ENCODE measurements around the gene COQ10B. TPM values are rescaled to one million over a fixed set of nuclear protein-coding genes. Genes with fewer than 3 reads are reported as not detected.
"Not testable (repeated sequence)": the region's sequence is repeated elsewhere in the genome, so short reads cannot be mapped to it uniquely, and the experiment has no call there.

The COQ10B gene
- total and polyA plus RNA-seq, 2 of the 4 experiments (the other 2 are of a cell fraction): 9.5 to 28.7 TPM

GRCh38 chr2:197450465-197450864 lies 2.9 kb upstream of the COQ10B start:
- H4K91ac ChIP-seq (ENCODE audit: insufficient read depth, low read depth, low read length): no peak overlapping the region
- no peak overlapping the region for H3K18ac ChIP-seq (ENCODE audit: low read depth, low read length)
- H4K5ac ChIP-seq (ENCODE audit: low read depth, low read length): no peak overlapping the region
- H3K4me1 ChIP-seq (ENCODE audit: control insufficient read depth, insufficient read depth, low read length): no peaks in the 10 kb centered on the region
- no peak overlapping the region for H3K27ac ChIP-seq (ENCODE audit: insufficient read depth, low read length)
- H2BK15ac ChIP-seq (ENCODE audit: low read depth, low read length): no peak overlapping the region
- no peak overlapping the region for H2AK9ac ChIP-seq (replicated peaks; ENCODE audit: low read depth, low read length, poor library complexity)
- H2AK5ac ChIP-seq (ENCODE audit: low read depth, low read length): no peak overlapping the region
- no peak overlapping the region for H3K4me3 ChIP-seq (ENCODE audit: insufficient read depth, low read depth, low read length)
- ChIA-PET POLR2A (ENCODE audit: unreplicated experiment) (no interaction called here), CTCF (no interaction called here)
- H4K20me1 ChIP-seq (ENCODE audit: insufficient read depth, low read length): peaks cover 16% of the 10 kb centered on the region
- H2AFZ ChIP-seq (replicated peaks; ENCODE audit: low read length, poor library complexity): no peak overlapping the region
- in situ Hi-C loops (cut with MboI; ENCODE audit: low sequenced_read_pairs): no loop called here
- H2BK20ac ChIP-seq (ENCODE audit: low read depth, low read length): no peak overlapping the region
- no peak overlapping the region for H3K23ac ChIP-seq (ENCODE audit: low read depth, low read length)
- peaks cover 3 to 7% of the 10 kb centered on the region in 2 experiments; a peak in 2 of 4 replicates for H3K79me1 ChIP-seq (ENCODE audit: low read depth in 1 of 2, low read length in 2 of 2)
- no peak overlapping the region for H3K4ac ChIP-seq (ENCODE audit: low read depth, low read length)
- dilution Hi-C loops (cut with HindIII; ENCODE audit: low sequenced_read_pairs, unreplicated experiment): no loop called here
- no TSS peak for BruUV-seq (replicated peaks)
- H3K36me3 ChIP-seq (ENCODE audit: control insufficient read depth, insufficient read depth, low read length): no peaks in the 10 kb centered on the region
- WGBS, 2 experiments (ENCODE audit: extremely low coverage in 2 of 2, insufficient read length in 1 of 2): 98% methylated on average over 9 of the region's 25 CpGs; no CpG with 5 or more reads in 1 of the 2 experiments
- H2BK120ac ChIP-seq (ENCODE audit: low read depth, low read length): no peak overlapping the region
- no peak overlapping the region for H3K14ac ChIP-seq (replicated peaks; ENCODE audit: low read depth, low read length)
- H3K9me1 ChIP-seq (ENCODE audit: insufficient read depth, low read length): peaks cover 2% of the 10 kb centered on the region; the same call in 1 of the 2 replicates
- DNase-seq (no peak), ATAC-seq (ENCODE audit: low read depth) (no peak)
- H3K56ac ChIP-seq (ENCODE audit: extremely low read depth, insufficient read depth, low read length): no peak overlapping the region
- H4K8ac ChIP-seq (ENCODE audit: low read depth in 2 of 2, low read length in 2 of 2): no peak overlapping the region
- intact Hi-C loops (cut with micrococcal nuclease): no loop called here
- H3K9me3 ChIP-seq (ENCODE audit: control insufficient read depth, insufficient read depth, low read length): no peaks in the 10 kb centered on the region
- H3K4me2 ChIP-seq (ENCODE audit: low read depth, low read length): no peak overlapping the region
- TF ChIP-seq FOS (IDR thresholded peaks at IDR 0.05; ENCODE audit: low read depth, low read length) (no peak), NFE2L2 (IDR thresholded peaks at IDR 0.05; ENCODE audit: low read depth, low read length) (no peak), CEBPB (IDR thresholded peaks at IDR 0.05; ENCODE audit: low read depth, low read length) (no peak), POLR2A (IDR thresholded peaks at IDR 0.05; ENCODE audit: low read depth, low read length) (no peak), BHLHE40 (IDR thresholded peaks at IDR 0.05; ENCODE audit: low read depth, low read length) (no peak), SMC3 (IDR thresholded peaks at IDR 0.05; ENCODE audit: low read depth, low read length) (no peak), MAFK (IDR thresholded peaks at IDR 0.05; ENCODE audit: low read depth, low read length) (no peak), RAD21 (IDR thresholded peaks at IDR 0.05; ENCODE audit: low read length) (no peak), MAZ (IDR thresholded peaks at IDR 0.05; ENCODE audit: borderline replicate concordance, low read depth, low read length) (no peak)
- H3K27me3 ChIP-seq (ENCODE audit: control insufficient read depth, insufficient read depth, low read length): no peaks in the 10 kb centered on the region
- no peak overlapping the region for H2BK5ac ChIP-seq (ENCODE audit: low read depth, low read length, poor library complexity, severe bottlenecking)
- no peak overlapping the region for H3K9ac ChIP-seq (ENCODE audit: low read depth, low read length)

GRCh38 chr2:197450935-197451358 lies 2.4 kb upstream of the COQ10B start:
- BruUV-seq (replicated peaks); H3K9ac ChIP-seq (ENCODE audit: low read depth, low read length); H4K8ac ChIP-seq (ENCODE audit: low read depth in 2 of 2, low read length in 2 of 2); H3K79me1 ChIP-seq (ENCODE audit: low read depth in 1 of 2, low read length in 2 of 2); H2AK9ac ChIP-seq (replicated peaks; ENCODE audit: low read depth, low read length, poor library complexity); H3K4me3 ChIP-seq (ENCODE audit: insufficient read depth, low read depth, low read length); H2BK5ac ChIP-seq (ENCODE audit: low read depth, low read length, poor library complexity, severe bottlenecking); H3K18ac ChIP-seq (ENCODE audit: low read depth, low read length); in situ Hi-C loops (cut with MboI; ENCODE audit: low sequenced_read_pairs); CTCF ChIA-PET; H3K23ac ChIP-seq (ENCODE audit: low read depth, low read length); dilution Hi-C loops (cut with HindIII; ENCODE audit: low sequenced_read_pairs, unreplicated experiment); H3K27ac ChIP-seq (ENCODE audit: insufficient read depth, low read length); H2AK5ac ChIP-seq (ENCODE audit: low read depth, low read length); DNase-seq; H3K4me2 ChIP-seq (ENCODE audit: low read depth, low read length); H4K5ac ChIP-seq (ENCODE audit: low read depth, low read length); H3K4me1 ChIP-seq (ENCODE audit: control insufficient read depth, insufficient read depth, low read length); H3K27me3 ChIP-seq (ENCODE audit: control insufficient read depth, insufficient read depth, low read length); H3K36me3 ChIP-seq (ENCODE audit: control insufficient read depth, insufficient read depth, low read length); H2AFZ ChIP-seq (replicated peaks; ENCODE audit: low read length, poor library complexity); H3K56ac ChIP-seq (ENCODE audit: extremely low read depth, insufficient read depth, low read length); H2BK15ac ChIP-seq (ENCODE audit: low read depth, low read length); H3K9me1 ChIP-seq (ENCODE audit: insufficient read depth, low read length); H3K4ac ChIP-seq (ENCODE audit: low read depth, low read length); H2BK120ac ChIP-seq (ENCODE audit: low read depth, low read length); ATAC-seq (ENCODE audit: low read depth); H3K14ac ChIP-seq (replicated peaks; ENCODE audit: low read depth, low read length); H2BK20ac ChIP-seq (ENCODE audit: low read depth, low read length); POLR2A ChIA-PET (ENCODE audit: unreplicated experiment); H3K9me3 ChIP-seq (ENCODE audit: control insufficient read depth, insufficient read depth, low read length); intact Hi-C loops (cut with micrococcal nuclease); H4K91ac ChIP-seq (ENCODE audit: insufficient read depth, low read depth, low read length): not testable (repeated sequence)
- WGBS, 2 experiments (ENCODE audit: extremely low coverage in 2 of 2, insufficient read length in 1 of 2): 77% methylated on average over 5 of the region's 6 CpGs; no CpG with 5 or more reads in 1 of the 2 experiments
- H4K20me1 ChIP-seq (ENCODE audit: insufficient read depth, low read length): peaks cover 20% of the 10 kb centered on the region

All from IMR-90 (cell line).